IPS-NIHi11 (cell line): Measurements from ENCODE around the gene LENG8.
"Not testable (repeated sequence)": the region's sequence is repeated elsewhere in the genome, so short reads cannot be mapped to it uniquely, and the experiment has no call there.

Source experiments
- DNase-seq: peaks from one replicate; pipeline ENCODE4 v3.0.0; 2012; ENCODE audit warnings: mixed read lengths, low spot score

The LENG8 gene

DNA sequence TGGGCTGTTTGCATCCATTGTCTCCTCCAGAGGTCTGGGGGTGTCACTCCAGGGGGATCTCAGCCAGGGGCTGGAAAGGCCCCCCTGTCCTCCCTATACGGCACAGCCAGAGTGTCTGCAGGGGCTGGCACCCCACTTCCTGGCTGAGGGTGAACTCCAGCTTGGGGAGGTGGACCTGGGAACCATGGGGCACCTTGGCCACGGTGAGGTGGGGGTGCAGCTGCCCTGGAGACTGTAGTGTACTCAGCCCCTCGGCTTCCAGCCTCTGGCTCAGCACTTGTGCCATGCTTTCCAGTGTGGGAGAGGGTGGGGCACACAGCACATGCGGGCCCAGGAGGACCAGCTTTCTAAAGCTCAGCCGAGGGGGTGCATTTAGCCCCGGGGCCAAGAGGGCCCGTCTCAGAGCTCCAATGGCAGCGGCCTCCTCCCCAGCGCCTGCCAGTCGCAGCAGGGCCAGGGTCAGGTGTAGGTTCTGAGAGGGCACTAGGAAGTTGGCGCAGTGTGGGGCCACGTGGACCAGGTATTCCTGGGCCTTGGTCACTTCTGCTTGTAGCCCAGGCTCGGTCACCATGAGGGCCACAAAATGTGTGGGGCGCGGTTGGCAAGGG is 13.2 kb downstream of the LENG8 start:
- no peak for DNase-seq

- DNase-seq, result peak; percentile 72
These were observed 13.9 kb downstream of the LENG8 start for GRCh38 chr19:54462655-54463530.

DNA sequence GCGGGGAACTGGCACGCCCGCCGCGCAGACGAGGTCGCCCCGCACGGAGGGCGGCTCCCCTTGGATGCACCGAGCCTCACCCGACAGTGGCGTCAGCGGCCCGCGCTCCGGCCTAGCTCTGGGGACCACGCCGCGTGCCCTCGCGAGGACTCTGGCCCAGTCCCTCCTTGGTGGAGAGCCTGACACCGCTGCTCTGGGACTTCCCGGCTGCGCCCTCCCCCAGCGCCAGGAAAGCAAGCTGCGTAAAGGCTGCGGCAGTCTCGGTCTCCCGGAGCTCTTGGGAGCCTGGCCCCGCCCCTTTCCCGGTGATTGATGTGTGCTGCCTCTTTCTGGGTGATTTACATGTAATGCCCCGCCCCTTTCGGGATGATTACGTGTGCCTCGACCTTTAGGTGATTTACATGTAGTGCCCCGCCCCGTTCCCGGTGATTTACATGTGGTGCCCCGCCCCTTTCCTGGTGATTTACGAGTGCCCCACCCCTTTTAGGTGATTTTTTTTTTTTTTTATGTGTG is 14.6 kb downstream of the LENG8 start, which contains the start of gene LENG9:
TSS of gene LENG9 (minus strand) at position 248 of the 513 bp plus-strand sequence. CDS start 252 bp downstream, outside the sequence.
- DNase-seq, result peak; percentile 81

GRCh38 chr19:54464044-54464629 is 15.1 kb downstream of the LENG8 start:
- DNase-seq, result peak; percentile 78

DNA sequence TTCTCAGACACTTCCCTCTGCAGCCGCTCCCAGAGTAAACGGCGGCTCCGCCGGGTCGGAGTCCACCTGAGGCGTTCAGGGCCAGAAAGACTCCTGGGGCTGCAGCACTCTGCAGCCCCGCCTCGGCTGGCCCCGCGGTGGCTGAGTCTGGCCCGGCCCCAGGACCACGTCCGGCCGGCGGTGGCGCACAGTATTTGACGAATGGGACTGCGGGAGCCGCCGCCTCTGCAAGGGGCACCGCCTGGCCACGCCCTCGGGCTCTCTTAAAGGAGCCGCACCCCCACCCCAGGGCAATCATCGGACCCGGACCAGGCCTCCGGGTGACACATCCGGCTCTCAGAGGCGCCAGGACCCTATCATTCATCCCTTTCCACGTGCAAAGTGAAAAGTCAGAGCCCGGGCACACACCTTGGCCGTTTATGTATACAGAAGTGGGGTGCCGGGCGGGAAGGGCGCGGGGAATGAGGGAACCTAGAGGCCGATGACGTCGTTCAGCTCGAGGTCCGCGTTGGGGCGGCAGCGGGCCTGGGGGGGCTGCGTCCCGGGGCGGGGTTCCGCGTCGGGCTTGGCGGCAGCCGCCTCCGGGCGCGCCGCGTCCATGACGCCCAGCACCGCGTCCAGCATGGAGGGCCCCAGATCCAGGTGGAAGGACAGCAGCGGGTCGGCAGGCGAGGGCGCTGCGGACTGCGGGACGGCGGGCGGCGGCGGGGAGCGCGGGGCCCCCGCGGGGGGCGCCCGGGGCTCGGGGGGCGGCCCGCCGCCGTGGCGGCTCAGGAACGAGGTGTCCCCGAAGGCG is 15.8 kb downstream of the LENG8 start:
- DNase-seq, result peak; percentile 91

GRCh38 chr19:54465426-54466109 is 16.6 kb downstream of the LENG8 start:
- no peak for DNase-seq

DNA sequence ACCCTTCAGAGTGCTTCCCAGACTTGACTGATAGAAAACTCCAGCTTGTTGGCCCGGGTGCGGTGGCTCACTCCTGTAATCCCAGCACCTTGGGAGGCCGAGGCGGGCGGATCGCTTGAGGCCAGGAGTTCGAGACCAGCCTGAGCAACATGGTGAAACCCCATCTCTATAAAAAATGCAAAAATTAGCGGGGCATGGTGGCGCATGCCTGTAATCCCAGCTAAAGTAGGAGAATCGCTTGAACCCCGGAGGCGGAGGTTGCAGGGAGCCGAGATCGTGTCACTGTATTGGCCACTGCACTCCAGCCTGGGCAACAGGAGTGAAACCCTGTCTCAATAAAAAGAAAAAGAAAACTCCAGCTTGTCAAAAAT is 17.1 kb downstream of the LENG8 start:
- not testable (repeated sequence) for DNase-seq

DNA sequence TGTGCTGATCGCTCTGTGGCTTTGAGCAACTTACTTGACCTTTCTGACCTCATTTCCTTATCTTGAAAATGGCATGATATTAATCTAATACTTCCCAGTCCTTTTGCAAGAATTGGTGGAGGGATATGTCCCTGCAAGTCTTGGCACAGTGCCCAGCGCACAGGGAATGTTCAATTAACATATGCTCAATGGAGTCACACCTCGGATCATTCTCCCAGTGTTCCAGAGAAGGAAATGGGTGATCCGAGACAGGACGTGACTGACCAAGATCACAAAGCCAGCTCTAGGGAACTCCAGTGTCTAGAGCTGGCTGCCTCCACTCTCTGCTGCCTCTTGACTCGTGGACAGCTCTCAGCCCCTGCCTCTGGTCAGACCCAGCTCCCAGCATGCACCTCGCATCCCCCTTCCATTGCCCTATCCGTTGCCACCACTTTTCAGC is 20.5 kb downstream of the LENG8 start:
- DNase-seq, result no peak

DNA sequence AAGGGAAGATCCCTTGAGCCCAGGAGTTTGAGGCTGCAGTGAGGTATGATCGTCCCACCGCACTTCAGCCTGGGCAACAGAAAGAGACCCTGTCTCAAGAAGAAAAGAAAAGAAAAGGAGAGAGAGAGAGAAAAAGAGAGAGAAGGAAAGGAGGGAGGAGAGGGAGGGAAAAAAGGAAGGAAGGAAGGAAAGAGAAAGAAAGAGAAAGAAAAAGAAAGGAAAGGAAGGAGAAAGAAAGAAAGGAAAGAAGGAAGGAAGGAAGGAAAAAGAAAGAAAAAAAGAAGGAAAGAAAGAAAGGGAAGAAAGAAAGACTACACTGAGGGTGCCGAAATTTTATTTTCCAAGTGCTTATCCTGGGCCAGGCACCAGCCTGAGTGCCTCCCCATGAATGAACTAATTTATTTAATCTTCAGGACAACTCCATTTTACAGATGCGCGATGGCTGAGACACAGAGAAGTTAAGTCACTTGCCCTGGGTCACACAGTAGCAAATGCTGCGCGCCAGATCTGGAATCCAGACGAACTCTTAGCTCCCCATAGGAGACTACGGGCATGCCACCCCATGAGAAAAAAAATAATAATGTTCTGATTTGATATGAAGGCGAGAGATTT is 21.4 kb downstream of the LENG8 start:
- no peak for DNase-seq

DNA sequence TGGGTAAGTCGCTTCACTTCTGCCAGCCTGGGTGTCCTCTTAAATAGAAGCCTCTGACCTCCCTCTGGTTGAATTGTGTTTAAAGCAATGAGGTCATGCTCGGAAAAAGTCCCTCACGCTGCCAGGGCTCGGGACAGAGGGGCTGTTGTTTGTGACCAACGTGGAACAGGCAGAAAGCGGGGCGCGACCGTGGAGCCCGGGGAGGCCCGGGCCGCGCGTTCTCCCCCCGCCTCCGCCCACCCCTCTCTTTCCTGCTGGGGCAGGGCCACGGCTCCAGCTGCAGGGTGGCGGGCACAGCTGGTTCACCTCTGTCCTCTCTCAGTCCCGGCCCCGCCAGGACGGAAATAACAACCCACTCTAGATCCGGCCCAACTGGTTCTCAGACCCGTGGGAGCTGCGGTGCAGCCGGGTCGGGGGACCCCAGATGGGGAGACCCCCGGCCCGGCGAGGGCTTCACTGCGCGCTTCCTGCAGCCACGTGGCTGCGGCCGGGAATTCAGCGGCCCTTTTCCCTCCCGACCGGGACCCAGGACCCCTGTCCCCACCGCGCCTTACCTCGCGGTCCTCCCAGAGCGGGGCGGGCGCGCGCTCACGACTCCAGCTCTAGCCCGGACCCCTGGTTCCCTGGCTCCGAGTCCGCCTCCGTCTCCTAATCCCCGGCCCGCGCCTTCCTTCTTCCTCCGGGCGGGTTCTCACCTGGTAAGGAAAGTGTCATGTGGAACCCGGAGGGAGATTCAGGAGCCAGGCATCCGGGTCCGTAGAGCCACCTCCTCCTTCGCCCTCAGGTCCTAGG is 22.2 kb downstream of the LENG8 start:
- DNase-seq, result peak; percentile 56

- peak; percentile 67 for DNase-seq
These were observed 24.3 kb downstream of the LENG8 start, which contains the start of gene CDC42EP5 for GRCh38 chr19:54473071-54473891. TSS of gene CDC42EP5 (minus strand) at chr19:54473296. CDS start at chr19:54465547, 7,749 bp downstream.

- DNase-seq, result no peak
These were observed 24.9 kb downstream of the LENG8 start for GRCh38 chr19:54473892-54474372.

DNA sequence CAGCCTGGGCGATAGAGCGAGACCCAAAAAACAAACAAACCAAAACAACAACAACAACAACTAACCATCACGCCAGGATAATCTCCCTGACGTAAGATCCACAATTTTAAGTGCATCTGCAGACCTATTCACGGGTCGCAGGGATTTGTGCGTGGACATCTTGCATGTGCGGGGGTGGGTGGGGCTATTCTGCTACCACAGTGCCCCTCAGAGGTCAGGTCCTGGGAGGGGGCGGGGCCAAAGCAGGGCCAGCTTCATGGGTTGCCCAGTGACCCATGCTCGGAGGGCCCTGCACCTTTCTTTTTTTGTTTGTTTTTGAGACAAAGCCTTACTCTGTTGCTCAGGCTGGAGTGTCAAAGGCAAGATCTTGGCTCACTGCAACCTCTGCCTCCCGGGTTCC is 26.7 kb downstream of the LENG8 start:
- no peak for DNase-seq

DNA sequence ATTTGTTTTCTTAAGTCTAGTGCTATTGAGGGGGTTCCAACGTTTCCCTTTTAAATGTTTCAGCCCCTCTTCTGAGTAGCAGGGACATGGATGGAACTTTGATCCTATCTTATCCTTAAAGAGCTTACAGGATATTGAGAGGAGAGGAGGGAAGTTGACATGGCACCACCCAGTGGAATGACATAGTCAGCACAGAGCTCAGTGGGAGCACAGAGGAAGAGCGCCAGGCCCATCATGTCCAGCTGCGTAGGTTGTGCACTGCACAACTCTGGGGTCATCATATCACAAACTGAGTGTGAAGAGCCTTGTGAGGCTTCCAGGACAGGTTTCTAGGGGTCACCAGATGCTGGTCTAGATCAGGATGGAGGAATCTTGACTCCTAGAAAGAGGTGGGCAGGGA is 28.7 kb downstream of the LENG8 start:
- DNase-seq, result no peak

GRCh38 chr19:54478677-54479266 is 29.8 kb downstream of the LENG8 start:
- peak; percentile 65 for DNase-seq

- no peak for DNase-seq
These were observed 31.1 kb downstream of the LENG8 start for GRCh38 chr19:54480051-54480450.

DNA sequence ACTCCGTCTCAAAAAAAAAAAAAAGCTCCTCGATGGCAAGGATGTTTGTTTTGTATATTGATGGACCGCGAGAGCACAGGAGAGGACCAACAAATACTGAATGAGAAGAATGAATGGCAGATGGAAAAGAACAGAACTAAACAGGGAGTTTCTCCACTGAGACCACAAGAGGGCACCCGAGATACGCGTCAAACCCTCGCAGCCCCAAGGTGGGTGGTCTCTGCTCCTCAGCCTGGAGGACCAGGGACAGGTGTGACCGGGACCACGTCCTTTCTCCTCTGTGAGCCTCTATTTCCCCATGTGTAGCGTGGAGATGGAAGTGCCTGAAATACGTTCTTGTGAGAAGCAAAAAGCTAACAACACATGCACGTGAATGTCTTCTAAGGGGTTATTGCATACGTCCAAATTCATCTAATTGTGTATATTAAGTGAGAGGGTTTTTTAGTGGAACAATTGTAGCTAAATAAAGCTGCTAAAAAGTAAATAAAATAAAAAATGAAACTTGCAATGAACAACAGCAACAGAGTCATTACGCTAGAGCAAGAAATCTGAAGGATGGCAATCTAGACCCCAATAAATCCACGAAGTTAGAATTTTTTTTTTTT is 32.4 kb downstream of the LENG8 start:
- peak; percentile 75 for DNase-seq

- DNase-seq, result no peak
These were observed 33.9 kb downstream of the LENG8 start for GRCh38 chr19:54482889-54483288.
